Measurements from ENCODE around the gene FAT2.

FAT2 gene

DNA sequence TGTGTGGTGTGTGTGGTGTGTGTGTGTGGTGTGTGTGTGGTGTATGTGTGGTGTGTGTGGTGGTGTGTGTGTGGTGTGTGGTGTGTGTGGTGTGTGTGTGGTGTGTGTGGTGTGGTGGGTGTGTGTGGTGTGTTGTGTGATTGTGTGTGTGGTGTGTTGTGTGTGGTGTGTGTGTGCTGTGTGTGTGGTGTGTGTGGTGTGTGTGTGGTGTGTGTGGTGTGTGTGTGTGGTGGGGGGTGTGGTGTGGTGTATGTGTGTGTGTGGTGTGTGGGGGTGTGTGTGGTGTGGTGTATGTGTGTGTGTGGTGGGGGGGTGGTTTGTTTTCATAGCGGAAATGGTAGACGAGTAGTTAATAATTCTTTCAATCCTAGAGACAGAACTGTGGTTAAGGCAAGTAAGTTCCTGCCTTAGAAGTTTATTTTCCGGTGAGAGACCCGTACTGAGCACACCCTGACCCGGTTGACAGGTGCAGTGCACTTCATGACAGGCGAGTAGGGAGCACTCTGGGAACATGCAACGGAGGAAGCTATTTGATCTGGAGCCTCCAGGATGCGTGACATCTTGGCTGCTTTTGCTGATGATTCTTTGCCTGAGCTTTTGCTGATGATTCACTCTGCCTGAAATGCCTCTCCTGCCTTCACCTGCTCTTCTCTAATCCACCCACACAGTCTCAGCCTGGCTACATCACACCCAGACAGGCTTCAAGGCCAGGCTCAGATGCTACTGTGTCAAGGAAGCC lies 21.7 kb upstream of the FAT2 start:
- peak; percentile 37 for DNase-seq (ENCODE audit: extremely low read depth, insufficient read length)
- TF ChIP-seq, protein P1, sequence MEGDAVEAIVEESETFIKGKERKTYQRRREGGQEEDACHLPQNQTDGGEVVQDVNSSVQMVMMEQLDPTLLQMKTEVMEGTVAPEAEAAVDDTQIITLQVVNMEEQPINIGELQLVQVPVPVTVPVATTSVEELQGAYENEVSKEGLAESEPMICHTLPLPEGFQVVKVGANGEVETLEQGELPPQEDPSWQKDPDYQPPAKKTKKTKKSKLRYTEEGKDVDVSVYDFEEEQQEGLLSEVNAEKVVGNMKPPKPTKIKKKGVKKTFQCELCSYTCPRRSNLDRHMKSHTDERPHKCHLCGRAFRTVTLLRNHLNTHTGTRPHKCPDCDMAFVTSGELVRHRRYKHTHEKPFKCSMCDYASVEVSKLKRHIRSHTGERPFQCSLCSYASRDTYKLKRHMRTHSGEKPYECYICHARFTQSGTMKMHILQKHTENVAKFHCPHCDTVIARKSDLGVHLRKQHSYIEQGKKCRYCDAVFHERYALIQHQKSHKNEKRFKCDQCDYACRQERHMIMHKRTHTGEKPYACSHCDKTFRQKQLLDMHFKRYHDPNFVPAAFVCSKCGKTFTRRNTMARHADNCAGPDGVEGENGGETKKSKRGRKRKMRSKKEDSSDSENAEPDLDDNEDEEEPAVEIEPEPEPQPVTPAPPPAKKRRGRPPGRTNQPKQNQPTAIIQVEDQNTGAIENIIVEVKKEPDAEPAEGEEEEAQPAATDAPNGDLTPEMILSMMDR (IDR thresholded peaks at IDR 0.05; ENCODE audit: insufficient read depth, low read length, poor library complexity, severe bottlenecking) = no peak
- no peaks in the 10 kb centered on the region for H3K36me3 ChIP-seq (ENCODE audit: control insufficient read depth, insufficient read depth, low read length)
- no peaks in the 10 kb centered on the region; the same call in 1 of the 2 replicates for H3K27me3 ChIP-seq (replicated peaks; ENCODE audit: control insufficient read depth, insufficient read depth, low read length)
- no peak overlapping the region for H3K4me3 ChIP-seq (replicated peaks; ENCODE audit: low read depth, low read length)

DNA sequence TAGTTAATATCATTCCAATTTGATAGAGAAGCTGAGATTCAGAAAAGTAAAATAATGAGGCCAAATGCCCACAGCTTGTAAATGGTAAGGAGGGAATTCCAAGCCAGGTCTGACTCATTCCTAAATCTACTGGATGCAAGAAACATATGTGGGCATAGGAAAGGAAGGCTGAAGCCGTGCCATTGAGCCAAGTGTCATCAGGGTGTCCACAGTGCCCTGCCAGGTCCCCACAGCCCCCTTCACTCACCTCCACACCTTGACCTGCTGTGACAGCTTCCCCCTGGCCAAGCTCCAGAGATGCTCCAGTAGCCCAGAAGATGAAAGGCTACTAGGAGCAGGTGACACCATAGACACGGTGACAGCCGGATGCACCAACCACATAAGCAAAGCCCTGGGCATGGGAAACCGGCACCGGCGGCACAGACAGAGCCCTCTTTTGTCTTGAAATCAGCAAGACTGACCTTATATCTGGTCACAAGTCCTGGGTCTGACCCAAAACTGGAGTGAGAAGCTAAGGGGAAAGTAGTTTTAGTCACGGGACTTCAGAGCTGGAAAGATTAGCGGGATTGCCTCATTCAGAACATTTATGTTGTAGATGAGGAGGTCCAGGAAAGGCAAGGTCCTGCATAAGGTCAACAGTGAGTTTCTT lies 20.1 kb upstream of the FAT2 start:
- DNase-seq (ENCODE audit: extremely low read depth, insufficient read length) = no peak
- TF ChIP-seq, protein P1 (IDR thresholded peaks at IDR 0.05; ENCODE audit: insufficient read depth, low read length, poor library complexity, severe bottlenecking) = no peak
- Histone ChIP-seq H3K27me3 (replicated peaks; ENCODE audit: control insufficient read depth, insufficient read depth, low read length) (no peaks in the 10 kb centered on the region; the same call in none of the 2 replicates), H3K36me3 (ENCODE audit: control insufficient read depth, insufficient read depth, low read length) (no peaks in the 10 kb centered on the region), H3K4me3 (replicated peaks; ENCODE audit: low read depth, low read length) (no peak overlapping the region)

DNA sequence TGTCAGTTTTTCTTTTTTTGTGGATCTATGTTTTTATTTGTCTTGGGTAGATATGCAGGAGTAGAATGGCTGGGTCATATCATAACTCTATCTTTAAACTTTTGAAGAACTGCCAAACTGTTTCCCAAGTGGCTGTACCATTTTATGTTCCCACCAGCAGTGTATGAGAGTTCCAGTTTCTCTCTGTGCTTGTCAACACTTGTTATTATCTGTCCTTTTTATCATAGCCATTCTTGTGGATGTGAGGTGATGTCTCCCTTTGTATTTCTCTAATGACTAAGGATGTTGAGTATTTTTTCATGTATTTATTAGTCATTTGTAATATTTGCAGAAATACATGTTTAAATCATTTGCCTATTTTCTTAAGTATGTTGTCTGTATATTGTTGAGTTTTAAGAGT lies 17.4 kb upstream of the FAT2 start:
- H3K36me3 ChIP-seq (ENCODE audit: control insufficient read depth, insufficient read depth, low read length) = no peaks in the 10 kb centered on the region
- no peak for DNase-seq (ENCODE audit: extremely low read depth, insufficient read length)
- no peaks in the 10 kb centered on the region; the same call in 1 of the 2 replicates for H3K27me3 ChIP-seq (replicated peaks; ENCODE audit: control insufficient read depth, insufficient read depth, low read length)
- H3K4me3 ChIP-seq (replicated peaks; ENCODE audit: low read depth, low read length) = no peak overlapping the region
- TF ChIP-seq, protein P1 (IDR thresholded peaks at IDR 0.05; ENCODE audit: insufficient read depth, low read length, poor library complexity, severe bottlenecking) = no peak

DNA sequence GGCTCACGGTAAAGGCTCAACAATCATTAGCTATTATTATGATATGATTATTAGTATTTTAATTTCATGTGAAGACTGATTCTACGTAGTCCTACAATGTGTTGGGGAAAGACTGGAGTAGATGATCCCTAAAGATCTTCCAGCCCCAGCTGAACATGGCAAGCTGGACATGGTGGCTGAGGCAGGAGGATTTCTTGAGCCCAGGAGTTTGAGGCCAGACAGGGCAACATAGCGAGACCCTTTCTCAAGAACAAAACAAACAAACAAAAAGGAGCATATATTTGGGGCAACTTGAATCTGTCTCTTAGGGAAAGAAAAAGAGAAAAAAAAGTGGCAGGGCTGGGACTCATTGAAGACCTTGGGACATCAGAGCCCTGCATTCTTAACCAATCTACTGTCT lies 16.2 kb upstream of the FAT2 start:
- H3K4me3 ChIP-seq (replicated peaks; ENCODE audit: low read depth, low read length) = no peak overlapping the region
- no peaks in the 10 kb centered on the region; the same call in none of the 2 replicates for H3K27me3 ChIP-seq (replicated peaks; ENCODE audit: control insufficient read depth, insufficient read depth, low read length)
- DNase-seq (ENCODE audit: extremely low read depth, insufficient read length) = no peak
- TF ChIP-seq, protein P1 (IDR thresholded peaks at IDR 0.05; ENCODE audit: insufficient read depth, low read length, poor library complexity, severe bottlenecking) = no peak
- no peaks in the 10 kb centered on the region for H3K36me3 ChIP-seq (ENCODE audit: control insufficient read depth, insufficient read depth, low read length)

DNA sequence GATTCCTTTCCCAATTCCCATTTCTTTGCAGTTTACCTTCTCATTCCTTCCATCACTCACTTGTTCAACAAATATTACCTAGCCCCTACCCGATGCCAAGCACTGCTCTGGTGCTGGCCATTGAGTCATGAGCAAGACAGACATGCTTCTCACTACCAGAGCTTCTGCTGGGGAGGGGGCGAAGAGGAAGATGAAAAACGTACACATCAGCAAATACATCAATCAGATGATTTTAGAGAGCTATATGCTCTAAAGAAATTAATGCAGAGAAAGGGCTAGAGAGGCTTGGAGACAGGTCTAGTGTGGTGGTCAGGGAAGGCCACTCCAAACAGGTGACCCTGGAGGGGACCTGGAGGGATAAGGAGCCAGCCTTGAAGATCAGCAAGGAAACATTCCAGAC lies 14.4 kb upstream of the FAT2 start:
- TF ChIP-seq, protein P1 (IDR thresholded peaks at IDR 0.05; ENCODE audit: insufficient read depth, low read length, poor library complexity, severe bottlenecking) = no peak
- no peak for DNase-seq (ENCODE audit: extremely low read depth, insufficient read length)

More for the DNA sequence above, 14.4 kb upstream of the FAT2 start:
- Histone ChIP-seq H3K27me3 (replicated peaks; ENCODE audit: control insufficient read depth, insufficient read depth, low read length) (no peaks in the 10 kb centered on the region; the same call in none of the 2 replicates), H3K36me3 (ENCODE audit: control insufficient read depth, insufficient read depth, low read length) (no peaks in the 10 kb centered on the region), H3K4me3 (replicated peaks; ENCODE audit: low read depth, low read length) (no peak overlapping the region)
